B cell (primary cell): ENCODE results near the gene TEX54. TPM values are rescaled to one million over a fixed set of nuclear protein-coding genes. Genes with fewer than 3 reads are reported as not detected.

Experiments used
- ATAC-seq: fragments of 200-7000 bp; cut with Tn5 transposase; one replicate; pipeline ENCODE4 v1.10.0; 2021; ENCODE audit warnings: low read depth, mild to moderate bottlenecking, moderate number of reproducible peaks, moderate library complexity
- CTCF ChIA-PET: fragments of 350-600 bp; sonication (Branson Sonifier 250); formaldehyde crosslinking; loops from one replicate; lab custom pipeline; 2021; ENCODE audit warnings: antibody characterized with exemption, inconsistent platforms; lab: Charles Lee
- POLR2A ChIA-PET: fragments of 350-600 bp; sonication (Branson Sonifier 250); formaldehyde crosslinking; loops from one replicate; lab custom pipeline; 2021; ENCODE audit warnings: antibody characterized with exemption; lab: Charles Lee
- DNase-seq: peaks from one replicate; pipeline ENCODE4 v3.0.0; 2013
- H2AFZ ChIP-seq: 2 replicates; pipeline ENCODE4 v1.6.1; 2012; ENCODE audit warnings: mild to moderate bottlenecking, low read depth, low read length; ENCODE audit not compliant: insufficient read depth, poor library complexity, severe bottlenecking
- H3K27ac ChIP-seq, 2 donors: 1 replicate in 1 of 2; 2 replicates in 1 of 2; pipeline ENCODE4 v1.5.1; 2012 to 2013; ENCODE audit warnings: low read length in 2 of 2, mild to moderate bottlenecking in 2 of 2, moderate library complexity in 1 of 2
- H3K27me3 ChIP-seq, 4 experiments: fragments of 200-600 bp in 1 of 4; sonication (generic) in 1 of 4; replicated peaks in 1 of 4; 1 replicate in 2 of 4; 2 replicates in 2 of 4; pipeline versions ENCODE4 v1.6.1 to v1.7.0; 2013 to 2016; ENCODE audit warnings: low read length in 3 of 4, mild to moderate bottlenecking in 2 of 4, mixed read lengths in 1 of 4, moderate library complexity in 1 of 4; ENCODE audit not compliant: insufficient read depth in 4 of 4, control insufficient read depth in 3 of 4; ENCODE audit errors: control extremely low read depth in 1 of 4
- H3K36me3 ChIP-seq, 2 experiments: replicated peaks in 1 of 2; 1 replicate in 1 of 2; 2 replicates in 1 of 2; pipeline versions ENCODE4 v1.6.1 to v1.7.1; 2013; ENCODE audit warnings: low read length in 1 of 2; ENCODE audit not compliant: insufficient read depth in 2 of 2, control insufficient read depth in 1 of 2; ENCODE audit errors: control extremely low read depth in 1 of 2, extremely low read depth in 1 of 2
- H3K4me1 ChIP-seq, 2 donors: fragments of 200-600 bp in 1 of 2; sonication (generic) in 1 of 2; 1 replicate in 1 of 2; 2 replicates in 1 of 2; pipeline versions ENCODE4 v1.5.1 to v1.6.1; 2013 to 2017; ENCODE audit warnings: low read length in 2 of 2; ENCODE audit not compliant: control insufficient read depth in 2 of 2, insufficient read depth in 2 of 2
- H3K4me2 ChIP-seq: replicated peaks from 2 replicates; pipeline ENCODE3; 2012; ENCODE audit warnings: mild to moderate bottlenecking, low read depth, low read length; ENCODE audit not compliant: poor library complexity, severe bottlenecking
- H3K4me3 ChIP-seq, 5 experiments: fragments of 200-600 bp in 1 of 5; sonication (generic) in 1 of 5; 1 replicate in 3 of 5; 2 replicates in 2 of 5; pipeline versions ENCODE4 v1.5.1 to v1.7.0; 2011 to 2016; ENCODE audit warnings: low read length in 4 of 5, mild to moderate bottlenecking in 4 of 5, low read depth in 2 of 5, control low read depth in 1 of 5, moderate library complexity in 1 of 5; ENCODE audit not compliant: insufficient read depth in 1 of 5; ENCODE audit errors: control extremely low read depth in 1 of 5, extremely low read depth in 1 of 5
- H3K79me2 ChIP-seq: fragments of 200-600 bp; sonication (generic); one replicate; pipeline ENCODE4 v1.6.0; 2016; ENCODE audit warnings: low read length; ENCODE audit not compliant: control insufficient read depth, insufficient read depth
- H3K9ac ChIP-seq: fragments of 200-600 bp; sonication (generic); 2 replicates; pipeline ENCODE4 v1.6.1; 2017; ENCODE audit warnings: mild to moderate bottlenecking, low read length, moderate library complexity
- H3K9me3 ChIP-seq, 3 donors: one replicate each; pipeline versions ENCODE4 v1.6.1 to v1.7.1; 2013; ENCODE audit warnings: low read length in 2 of 3; ENCODE audit not compliant: control insufficient read depth in 2 of 3, insufficient read depth in 1 of 3; ENCODE audit errors: control extremely low read depth in 1 of 3
- H4K20me1 ChIP-seq: 2 replicates; pipeline ENCODE4 v1.6.0; 2012; ENCODE audit warnings: mild to moderate bottlenecking, low read length; ENCODE audit not compliant: insufficient read depth, control insufficient read depth, poor library complexity, severe bottlenecking
- H3K27ac Mint-ChIP-seq: one replicate; pipeline ENCODE4 v1.8.0; 2021; ENCODE audit warnings: mixed read lengths
- H3K27me3 Mint-ChIP-seq: one replicate; pipeline ENCODE4 v1.8.0; 2021; ENCODE audit warnings: mixed read lengths
- H3K4me1 Mint-ChIP-seq: one replicate; pipeline ENCODE4 v1.8.0; 2021; ENCODE audit warnings: mixed read lengths
- H3K4me3 Mint-ChIP-seq: one replicate; pipeline ENCODE4 v1.8.0; 2021; ENCODE audit warnings: mixed read lengths
- H3K9me3 Mint-ChIP-seq: one replicate; pipeline ENCODE4 v1.8.0; 2022; ENCODE audit warnings: mixed read lengths; ENCODE audit not compliant: insufficient read depth
- CTCF ChIP-seq: fragments of 200-600 bp; IDR thresholded peaks from one replicate; pipeline ENCODE4 v1.8.0; 2022; ENCODE audit warnings: antibody characterized with exemption, mild to moderate bottlenecking
- EZH2 ChIP-seq: IDR thresholded peaks from 2 replicates; pipeline ENCODE4 v1.6.1; 2012; ENCODE audit warnings: borderline replicate concordance, low read depth, mild to moderate bottlenecking, moderate library complexity, low read length; ENCODE audit not compliant: insufficient read depth, poor library complexity, severe bottlenecking
- WGBS: methylation state at CpG from one replicate; pipeline ENCODE4 v1.1.5; 2013; ENCODE audit warnings: missing lambda C conversion rate; ENCODE audit not compliant: insufficient coverage; 5-methylcytosine and 5-hydroxymethylcytosine counted together
- intact Hi-C: fragments of 100-400 bp; cut with micrococcal nuclease; formaldehyde crosslinking; loops from one replicate; pipeline ENCODE4 v1.10.0; 2022
- polyA plus RNA-seq: library from polyadenylated mRNA; depleted of rRNA; stranded (reverse); fragments of >200 nt; gene quantifications from 2 replicates; pipeline ENCODE4 v1.2.3, GENCODE V29; 2012
- total RNA-seq, 2 donors: library from RNA; stranded (reverse); fragments of 120-200 nt in 1 of 2; gene quantifications; 1 replicate in 1 of 2; 2 replicates in 1 of 2; pipeline versions ENCODE4 v1.2.3 to v1.2.4, GENCODE V29; 2013 to 2022

The TEX54 gene
- total and polyA plus RNA-seq, 2 donors (not counting 1 experiment from before 2014, with no cell fraction given): 1.1 TPM; not detected in 1

GRCh38 chr11:62805076-62805892, 27.4 kb downstream of the TEX54 start, which contains the start of gene NXF1:
TSS of gene NXF1 (minus strand) at chr11:62805440. CDS start at chr11:62805356, 84 bp downstream.
- Histone ChIP-seq H3K9ac (peak within 1 kb of the TSS; percentile 91), H3K36me3 (peaks cover 11 to 31% of the 10 kb centered on the region in 2 experiments), H3K4me3 (peak within 1 kb of the TSS; percentile 77 to 96 (median 89)), H3K27ac (peak within 1 kb of the TSS; percentile 69 to 86), H2AFZ (peak within 1 kb of the TSS; percentile 66), H3K9me3 (no peaks in the 10 kb centered on the region), H3K4me2 (peak within 1 kb of the TSS; percentile 82), H3K27me3 (no peaks in the 10 kb centered on the region), H4K20me1 (peaks cover 13% of the 10 kb centered on the region), H3K4me1 (peaks cover 11 to 25% of the 10 kb centered on the region in 2 donors), H3K79me2 (peaks cover 41% of the 10 kb centered on the region)
- no peaks in the 10 kb centered on the region for H3K27me3 Mint-ChIP-seq
- TF ChIP-seq CTCF (peak; percentile 22), EZH2 (no peak)
- H3K4me3 Mint-ChIP-seq: peak within 1 kb of the TSS; percentile 100
- peaks cover 32% of the 10 kb centered on the region for H3K4me1 Mint-ChIP-seq
- CTCF ChIA-PET: interaction anchor here (0.8 to 1.9 kb wide), 5 partner anchors 11 to 57 kb away, joined by 3 to 10 read pairs (median 3); partner anchors contain the start of genes TEX54 and WDR74
- POLR2A ChIA-PET: interaction anchor here (0.7 to 3.4 kb wide), 18 partner anchors 9 to 111 kb away, joined by 3 to 27 read pairs (median 5); partner anchors contain the start of genes HNRNPUL2, POLR2G, STX5 and TEX54
- peak within 1 kb of the TSS; percentile 99 for H3K27ac Mint-ChIP-seq
- ATAC-seq: peak; percentile 87
- no peaks in the 10 kb centered on the region for H3K9me3 Mint-ChIP-seq
- peak; percentile 98 for DNase-seq
- WGBS: under 1% methylated on average over 77 of the region's 77 CpGs
- intact Hi-C loops: loop anchor here (1.0 kb wide), 6 partner anchors 13 to 57 kb away; partner anchors contain the start of genes TMEM179B, TMEM223 and WDR74
